GM21515 (cell line): ENCODE measurements around the gene DEFB132.

Experiments
- ATAC-seq: cut with Tn5 transposase; IDR thresholded peaks from one replicate; pipeline ENCODE4 v1.9.1; 2021; ENCODE audit not compliant: unreplicated experiment

The DEFB132 gene

DNA sequence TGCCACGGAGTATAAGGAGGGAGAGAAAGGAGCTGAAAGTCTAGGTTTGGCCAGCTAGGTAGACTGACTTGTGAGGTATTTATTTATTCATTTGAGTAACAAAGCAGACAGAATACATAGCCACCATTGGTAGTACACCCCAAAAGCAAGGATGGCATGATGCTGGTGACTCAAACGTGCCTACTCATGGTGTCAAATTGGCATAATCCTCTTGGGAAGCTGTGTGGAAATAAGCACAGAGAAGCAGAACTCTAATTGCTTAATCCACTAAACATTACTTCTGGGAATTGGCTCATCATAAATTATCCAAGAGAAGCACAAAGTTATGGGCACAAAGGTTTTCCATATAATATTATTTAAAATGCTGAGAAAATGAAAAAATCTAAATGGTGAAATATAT, 2.5 kb downstream of the DEFB132 start:
- ATAC-seq = no peak

- ATAC-seq = no peak
Observed at GRCh38 chr20:263701-264100, 6.2 kb downstream of the DEFB132 start.

GRCh38 chr20:266596-267562, 9.4 kb downstream of the DEFB132 start:
- ATAC-seq = peak; percentile 87

DNA sequence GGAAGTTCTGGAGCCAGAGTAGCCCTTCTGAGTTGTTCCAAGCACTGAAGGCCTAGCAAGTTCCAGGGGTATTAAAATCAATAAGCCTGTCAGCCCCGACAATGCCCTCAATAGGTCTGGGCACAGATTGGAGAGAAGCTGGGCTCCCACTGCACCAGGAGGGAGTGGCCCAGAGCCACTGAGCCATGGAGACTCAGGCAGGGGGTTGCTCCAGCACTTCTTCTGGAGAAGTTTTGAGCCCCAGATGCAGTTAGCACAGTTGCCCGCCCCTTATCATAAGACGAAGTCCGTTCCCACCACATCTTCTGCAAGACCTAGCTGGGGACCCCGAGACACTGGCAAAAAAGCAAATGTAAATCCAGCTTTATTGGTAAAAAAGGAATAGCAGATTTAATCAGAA, 13.0 kb downstream of the DEFB132 start:
- no peak for ATAC-seq

- no peak for ATAC-seq
Observed at GRCh38 chr20:271069-271468, 13.5 kb downstream of the DEFB132 start.

- ATAC-seq = no peak
Observed at GRCh38 chr20:271528-271927, 14.0 kb downstream of the DEFB132 start.

- no peak for ATAC-seq
Observed at GRCh38 chr20:272718-273117, 15.2 kb downstream of the DEFB132 start.

DNA sequence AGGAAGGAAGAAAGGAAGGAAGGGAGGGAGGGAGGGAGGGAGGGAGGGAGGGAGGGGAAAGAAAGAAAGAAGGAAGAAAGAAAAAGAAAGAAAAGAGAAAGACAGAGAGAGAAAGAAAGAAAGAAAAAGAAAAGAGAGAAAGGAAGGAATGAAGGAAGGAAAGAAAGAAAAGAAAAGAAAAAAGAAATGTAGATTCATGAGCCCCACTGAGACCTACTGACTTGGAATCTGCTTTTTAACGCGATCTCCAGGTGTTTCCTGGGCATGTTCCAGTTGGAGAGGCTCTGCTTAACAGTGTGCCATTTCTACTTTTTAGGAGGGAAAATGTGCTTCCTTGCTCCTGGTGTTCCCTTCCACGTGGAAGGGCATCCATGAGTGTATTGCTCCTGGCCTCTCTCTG, 16.4 kb downstream of the DEFB132 start:
- ATAC-seq = no peak

DNA sequence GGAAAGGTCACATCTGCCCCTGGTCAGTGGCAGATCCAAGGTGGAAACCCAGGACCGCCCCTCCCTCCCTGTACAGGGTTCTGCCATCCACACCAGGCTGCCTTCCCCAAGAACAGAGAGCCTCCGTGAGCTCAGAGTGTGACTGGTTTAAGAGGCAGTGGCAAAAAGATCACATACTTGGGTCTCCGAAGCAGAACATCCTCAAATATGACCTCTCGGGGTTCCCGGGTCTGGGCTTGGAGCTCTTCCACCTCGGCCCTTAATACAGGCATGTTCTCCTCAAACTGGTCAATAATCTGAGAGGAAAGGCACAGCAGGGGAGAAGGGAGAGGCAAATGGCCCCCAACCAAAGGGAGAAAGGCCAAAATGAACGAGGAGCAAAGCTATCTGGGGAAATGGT, 18.3 kb downstream of the DEFB132 start:
- no peak for ATAC-seq

GRCh38 chr20:276620-277495, 19.3 kb downstream of the DEFB132 start:
- no peak for ATAC-seq

DNA sequence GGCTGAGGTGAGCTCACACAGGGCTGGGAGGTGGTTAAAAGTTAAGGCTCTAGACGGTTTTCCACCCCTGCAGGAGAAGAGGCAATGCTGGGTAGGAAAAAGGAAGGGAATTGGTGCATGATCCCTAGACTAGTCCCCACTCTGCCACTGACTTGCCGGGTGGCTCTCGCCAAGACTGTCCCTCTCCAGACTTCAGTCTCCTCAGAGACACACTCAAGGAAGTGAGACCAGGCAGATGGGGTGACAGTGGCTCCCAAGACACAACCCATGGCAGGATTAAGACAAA, 19.9 kb downstream of the DEFB132 start:
- ATAC-seq = no peak

GRCh38 chr20:278181-278580, 20.7 kb downstream of the DEFB132 start:
- no peak for ATAC-seq

- ATAC-seq = no peak
Observed at GRCh38 chr20:278607-279571, 21.4 kb downstream of the DEFB132 start.

- no peak for ATAC-seq
Observed at GRCh38 chr20:284172-284571, 26.6 kb downstream of the DEFB132 start.

GRCh38 chr20:286508-286907, 29.0 kb downstream of the DEFB132 start:
- ATAC-seq = no peak

DNA sequence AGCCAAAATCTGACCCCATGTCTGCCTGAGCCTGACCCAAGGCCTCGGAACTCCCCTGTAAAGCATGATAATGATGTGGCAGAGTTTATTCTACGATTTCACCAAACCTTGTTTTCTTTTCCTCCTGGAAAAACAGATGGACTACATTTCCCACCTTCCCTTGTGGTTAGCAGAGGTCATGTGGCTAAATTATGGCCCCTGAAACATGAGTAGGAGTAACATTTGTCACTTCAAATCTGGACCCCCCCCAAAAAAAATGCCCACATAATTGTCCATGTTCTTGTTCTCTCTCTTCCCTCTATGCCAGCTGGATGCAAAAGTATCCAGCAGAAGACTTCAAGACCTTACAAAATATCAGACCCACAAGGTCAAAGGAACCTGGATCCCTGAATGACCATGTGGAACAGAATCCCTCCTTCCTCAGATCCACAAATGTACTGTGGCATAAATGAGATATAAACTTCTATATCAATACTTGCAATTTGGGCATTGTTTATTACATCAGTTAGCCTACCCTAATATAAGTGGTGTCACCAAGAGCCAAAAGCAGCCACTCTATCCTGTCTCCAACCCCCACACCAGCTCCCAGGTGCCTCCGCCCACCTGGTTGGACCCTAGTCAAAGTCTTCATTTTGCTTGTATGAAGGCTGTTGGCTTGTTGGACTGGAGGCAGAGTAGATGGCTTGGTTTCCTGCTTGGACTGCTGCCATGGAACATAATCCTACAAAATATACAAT, 31.6 kb downstream of the DEFB132 start:
- no peak for ATAC-seq

GRCh38 chr20:289693-290083, 32.2 kb downstream of the DEFB132 start:
- no peak for ATAC-seq

GRCh38 chr20:290084-290831, 32.7 kb downstream of the DEFB132 start, which contains the start of gene C20orf96:
TSS of gene C20orf96 (minus strand) at chr20:290750. CDS start at chr20:290610, 140 bp downstream.
- peak; percentile 83 for ATAC-seq

DNA sequence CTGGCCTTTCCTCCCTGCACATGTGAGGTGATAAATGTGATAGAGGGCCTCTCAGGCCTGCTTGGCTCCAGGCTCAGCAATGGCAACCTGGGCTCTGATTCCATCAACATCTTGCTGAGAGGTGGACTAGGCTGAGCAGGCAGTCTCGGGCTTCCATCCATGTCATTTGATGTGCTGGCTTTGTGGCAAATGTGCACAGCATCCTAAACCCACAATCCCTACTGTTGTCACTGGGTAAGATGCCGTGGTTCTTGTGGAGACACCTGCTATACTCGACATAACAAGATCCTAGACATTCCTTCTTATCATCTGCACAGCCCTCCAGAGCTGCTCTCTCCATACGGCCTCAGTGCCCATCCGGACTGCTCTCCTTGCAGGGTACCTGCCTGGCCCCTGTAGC, 37.1 kb downstream of the DEFB132 start:
- no peak for ATAC-seq
